ENCODE measurements around the gene EDIL3. TPM values are rescaled to one million over a fixed set of nuclear protein-coding genes. Genes with fewer than 3 reads are reported as not detected.

EDIL3 gene
- total and polyA plus RNA-seq, 10 of the 15 experiments (the other 5 are each of a cell fraction or from before 2014, with no cell fraction given) = 0.01 to 0.62 (median 0.20) TPM

GRCh38 chr5:84344788-84345187 is 39.9 kb downstream of the EDIL3 start:
- Histone ChIP-seq H3K9me3 (replicated peaks; ENCODE audit: control insufficient read depth, insufficient read depth, low read length) (no peaks in the 10 kb centered on the region), H3K4me1 (ENCODE audit: control insufficient read depth, insufficient read depth, low read length) (no peaks in the 10 kb centered on the region), H3K27me3 (replicated peaks in 1 of 2; ENCODE audit: control insufficient read depth in 2 of 2, insufficient read depth in 2 of 2, low read length in 1 of 2) (no peaks in the 10 kb centered on the region), H3K36me3 (ENCODE audit: control insufficient read depth in 2 of 2, insufficient read depth in 2 of 2, low read length in 1 of 2) (no peaks in the 10 kb centered on the region), H4K20me1 (ENCODE audit: control insufficient read depth, insufficient read depth) (no peaks in the 10 kb centered on the region), H2AFZ (ENCODE audit: control insufficient read depth, low read depth, low read length) (no peak overlapping the region), H3K4me3 (no peak overlapping the region), H3K4me2 (ENCODE audit: control insufficient read depth, insufficient read depth) (no peak overlapping the region), H3K79me2 (ENCODE audit: control insufficient read depth, insufficient read depth, low read length) (no peaks in the 10 kb centered on the region), H3K9ac (ENCODE audit: control insufficient read depth, insufficient read depth, low read length) (no peak overlapping the region), H3K27ac (ENCODE audit: control insufficient read depth, insufficient read depth) (no peak overlapping the region)
- POLR2A ChIA-PET = no interaction called here
- ATAC-seq = no peak
- no peak for DNase-seq (ENCODE audit: low read depth, low spot score)
- WGBS (ENCODE audit: insufficient coverage, insufficient replicate concordance, low lambda C conversion rate, missing lambda C conversion rate) = 0% methylated on average over 1 of the region's 1 CpG
- no peak for FAIRE-seq
- SMC1A ChIA-PET (ENCODE audit: uncharacterized antibody, unreplicated experiment) = no interaction called here
- RAD21 ChIA-PET (ENCODE audit: unreplicated experiment) = no interaction called here
- CTCF ChIA-PET = no interaction called here
- in situ Hi-C loops (cut with MboI) (no loop called here), intact Hi-C loops (cut with micrococcal nuclease; ENCODE audit: unreplicated experiment) (no loop called here)
- TF ChIP-seq SPI1 (IDR thresholded peaks at IDR 0.05; ENCODE audit: borderline replicate concordance, insufficient read depth, low read depth, low read length) (no peak), CBX3 (IDR thresholded peaks at IDR 0.05; ENCODE audit: borderline replicate concordance, low read depth) (no peak), TARDBP (IDR thresholded peaks at IDR 0.05; ENCODE audit: borderline replicate concordance) (no peak), USF2 (IDR thresholded peaks at IDR 0.05; ENCODE audit: borderline replicate concordance, low read depth, low read length) (no peak), TBL1XR1 (IDR thresholded peaks at IDR 0.05; ENCODE audit: low read depth, low read length) (no peak), ZNF687 (IDR thresholded peaks at IDR 0.05) (no peak), HSF1 (IDR thresholded peaks at IDR 0.05; ENCODE audit: low read depth, low read length) (no peak), ZSCAN29 (IDR thresholded peaks at IDR 0.05) (no peak), HDAC6 (IDR thresholded peaks at IDR 0.05; ENCODE audit: unreplicated experiment) (no peak), RUNX3 (IDR thresholded peaks at IDR 0.05; ENCODE audit: low read length) (no peak)
- BruUV-seq (replicated peaks) = no TSS peak
